HEK293 (cell line): ENCODE data around the gene ASTN2.

Experiments used
- CTCF ChIA-PET: fragments of 350-600 bp; formaldehyde crosslinking; extraction: SDS; loops from one replicate; lab custom pipeline; 2021; ENCODE audit warnings: antibody characterized with exemption; lab: Yijun Ruan, JAX
- POLR2A ChIA-PET: fragments of 300-600 bp; formaldehyde crosslinking; extraction: SDS; loops from one replicate; lab custom pipeline; 2020; ENCODE audit warnings: antibody characterized with exemption, inconsistent platforms; lab: Yijun Ruan, JAX
- H3K27ac ChIP-seq: fragments of 200-500 bp; sonication (Bioruptor generic); 2 replicates; pipeline ENCODE4 v1.5.1; 2014; ENCODE audit warnings: low read depth, low read length, control low read depth, inconsistent platforms; ENCODE audit errors: extremely low read depth
- H3K36me3 ChIP-seq, 2 experiments: fragments of 200-500 bp in 1 of 2; sonication (Bioruptor generic) in 1 of 2; 1 replicate in 1 of 2; 2 replicates in 1 of 2; pipeline ENCODE4 v1.5.1; 2014 to 2017; ENCODE audit warnings: inconsistent platforms in 2 of 2, low read length in 2 of 2; ENCODE audit not compliant: control insufficient read depth in 2 of 2, insufficient read depth in 1 of 2
- H3K4me1 ChIP-seq: fragments of 200-500 bp; sonication (Bioruptor generic); 2 replicates; pipeline ENCODE4 v1.5.1; 2014; ENCODE audit warnings: mild to moderate bottlenecking, low read length, inconsistent platforms; ENCODE audit not compliant: control insufficient read depth, insufficient read depth
- H3K4me3 ChIP-seq: 2 replicates; pipeline ENCODE4 v1.5.1; 2011; ENCODE audit warnings: low read depth, mild to moderate bottlenecking, control low read depth, low read length, moderate library complexity
- H3K9me3 ChIP-seq: fragments of 200-500 bp; sonication (Bioruptor generic); 2 replicates; pipeline ENCODE4 v1.5.1; 2014; ENCODE audit warnings: low read depth, low read length, inconsistent platforms; ENCODE audit not compliant: control insufficient read depth, insufficient read depth
- KLF7 ChIP-seq: fragments of 450-650 bp; formaldehyde crosslinking; IDR thresholded peaks from 2 replicates; pipeline ENCODE4 v1.5.1; 2016; ENCODE audit warnings: missing biosample characterization, missing genetic modification characterization, borderline replicate concordance
- OVOL3 ChIP-seq: fragments of 450-650 bp; formaldehyde crosslinking; IDR thresholded peaks from 2 replicates; pipeline ENCODE4 v1.5.1; 2016; ENCODE audit warnings: missing biosample characterization, missing genetic modification characterization
- RBAK ChIP-seq: fragments of 450-650 bp; formaldehyde crosslinking; IDR thresholded peaks from 2 replicates; pipeline ENCODE4 v1.5.1; 2016; ENCODE audit warnings: missing biosample characterization, missing genetic modification characterization
- ZBTB21 ChIP-seq: fragments of 450-650 bp; formaldehyde crosslinking; IDR thresholded peaks from 2 replicates; pipeline ENCODE4 v1.5.1; 2017; ENCODE audit warnings: missing biosample characterization, missing genetic modification characterization
- ZFHX2 ChIP-seq: fragments of 450-650 bp; formaldehyde crosslinking; conservative IDR thresholded peaks from 2 replicates; pipeline ENCODE4 v1.5.1; 2016; ENCODE audit warnings: missing biosample characterization, missing genetic modification characterization
- ZIC2 ChIP-seq: fragments of 450-650 bp; formaldehyde crosslinking; IDR thresholded peaks from 2 replicates; pipeline ENCODE4 v1.5.1; 2016; ENCODE audit warnings: missing biosample characterization, missing genetic modification characterization
- ZNF248 ChIP-seq: fragments of 450-650 bp; formaldehyde crosslinking; IDR thresholded peaks from 2 replicates; pipeline ENCODE4 v1.5.1; 2017; ENCODE audit warnings: missing biosample characterization, missing genetic modification characterization
- ZNF366 ChIP-seq: fragments of 450-650 bp; formaldehyde crosslinking; conservative IDR thresholded peaks from 2 replicates; pipeline ENCODE4 v1.5.1; 2016; ENCODE audit warnings: missing biosample characterization, missing genetic modification characterization
- ZNF394 ChIP-seq: fragments of 450-650 bp; formaldehyde crosslinking; IDR thresholded peaks from 2 replicates; pipeline ENCODE4 v1.5.1; 2016; ENCODE audit warnings: missing biosample characterization, missing genetic modification characterization, mild to moderate bottlenecking, moderate library complexity, borderline replicate concordance
- ZNF560 ChIP-seq: fragments of 450-650 bp; formaldehyde crosslinking; IDR thresholded peaks from 2 replicates; pipeline ENCODE4 v1.5.1; 2017; ENCODE audit warnings: missing biosample characterization, missing genetic modification characterization, borderline replicate concordance
- ZNF561 ChIP-seq: fragments of 450-650 bp; IDR thresholded peaks from 2 replicates; pipeline ENCODE4 v1.5.1; 2018; ENCODE audit warnings: missing biosample characterization, missing genetic modification characterization, borderline replicate concordance
- ZNF596 ChIP-seq: fragments of 450-650 bp; IDR thresholded peaks from 2 replicates; pipeline ENCODE4 v1.5.0; 2018; ENCODE audit warnings: missing biosample characterization, mild to moderate bottlenecking, missing genetic modification characterization, moderate library complexity
- ZNF664 ChIP-seq: fragments of 450-650 bp; formaldehyde crosslinking; IDR thresholded peaks from 2 replicates; pipeline ENCODE4 v1.5.1; 2016; ENCODE audit warnings: missing biosample characterization, missing genetic modification characterization
- ZNF677 ChIP-seq: fragments of 450-650 bp; IDR thresholded peaks from 2 replicates; pipeline ENCODE4 v1.5.0; 2018; ENCODE audit warnings: missing biosample characterization, mild to moderate bottlenecking, missing genetic modification characterization, moderate library complexity
- ZNF701 ChIP-seq: fragments of 450-650 bp; formaldehyde crosslinking; IDR thresholded peaks from 2 replicates; pipeline ENCODE4 v1.5.1; 2016; ENCODE audit warnings: missing biosample characterization, missing genetic modification characterization
- ZNF785 ChIP-seq: fragments of 450-650 bp; formaldehyde crosslinking; IDR thresholded peaks from 2 replicates; pipeline ENCODE4 v1.5.1; 2016; ENCODE audit warnings: missing biosample characterization, missing genetic modification characterization
- TF ChIP-seq, protein P1 (sequence below): fragments of 450-650 bp; formaldehyde crosslinking; IDR thresholded peaks from 2 replicates; pipeline ENCODE4 v1.5.1; 2016; ENCODE audit warnings: missing biosample characterization, missing genetic modification characterization
- TF ChIP-seq, protein P2 (sequence below): fragments of 450-650 bp; formaldehyde crosslinking; IDR thresholded peaks from 2 replicates; pipeline ENCODE4 v1.5.1; 2017; ENCODE audit warnings: missing biosample characterization, missing genetic modification characterization
- TF ChIP-seq, protein P3 (sequence below): fragments of 450-650 bp; formaldehyde crosslinking; IDR thresholded peaks from 2 replicates; pipeline ENCODE4 v1.5.0; 2017; ENCODE audit warnings: missing biosample characterization, missing genetic modification characterization, borderline replicate concordance
- TF ChIP-seq, protein P4 (sequence below): fragments of 450-650 bp; formaldehyde crosslinking; IDR thresholded peaks from 2 replicates; pipeline ENCODE4 v1.5.1; 2016; ENCODE audit warnings: missing biosample characterization, missing genetic modification characterization
- TF ChIP-seq, protein P5 (sequence below): fragments of 450-650 bp; formaldehyde crosslinking; IDR thresholded peaks from 2 replicates; pipeline ENCODE4 v1.5.1; 2017; ENCODE audit warnings: missing biosample characterization, mild to moderate bottlenecking, missing genetic modification characterization, moderate library complexity

The ASTN2 gene

DNA sequence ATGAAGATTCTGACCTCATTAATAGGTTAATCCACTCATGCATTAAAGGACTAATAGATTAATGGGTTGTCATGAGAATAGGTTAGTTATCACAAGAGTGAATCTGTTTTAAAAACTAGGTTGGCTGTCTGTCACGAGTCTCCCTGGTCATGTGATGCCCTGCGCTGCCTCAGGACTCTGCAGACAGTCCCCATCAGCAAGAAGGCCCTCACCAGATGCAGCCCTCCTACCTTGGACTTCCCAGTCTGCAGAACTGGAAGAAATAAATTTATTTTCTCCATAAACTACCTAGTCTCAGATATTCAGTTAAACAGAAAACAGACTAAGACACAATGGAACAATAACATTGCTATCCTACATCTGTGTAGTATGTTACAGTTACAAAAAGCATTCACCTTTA is 227.4 kb downstream of the ASTN2 start:
- TF ChIP-seq ZNF664 (tag by site-specific recombination) (no peak), ZNF785 (tag by site-specific recombination) (no peak), RBAK (tag by site-specific recombination) (no peak), ZBTB21 (tag by site-specific recombination) (no peak), ZNF248 (tag by site-specific recombination) (no peak), ZNF560 (tag by site-specific recombination) (no peak), ZIC2 (tag by site-specific recombination) (no peak), ZNF677 (tag by site-specific recombination) (no peak), OVOL3 (no peak), ZNF596 (tag by site-specific recombination) (no peak)
- TF ChIP-seq, protein P1, sequence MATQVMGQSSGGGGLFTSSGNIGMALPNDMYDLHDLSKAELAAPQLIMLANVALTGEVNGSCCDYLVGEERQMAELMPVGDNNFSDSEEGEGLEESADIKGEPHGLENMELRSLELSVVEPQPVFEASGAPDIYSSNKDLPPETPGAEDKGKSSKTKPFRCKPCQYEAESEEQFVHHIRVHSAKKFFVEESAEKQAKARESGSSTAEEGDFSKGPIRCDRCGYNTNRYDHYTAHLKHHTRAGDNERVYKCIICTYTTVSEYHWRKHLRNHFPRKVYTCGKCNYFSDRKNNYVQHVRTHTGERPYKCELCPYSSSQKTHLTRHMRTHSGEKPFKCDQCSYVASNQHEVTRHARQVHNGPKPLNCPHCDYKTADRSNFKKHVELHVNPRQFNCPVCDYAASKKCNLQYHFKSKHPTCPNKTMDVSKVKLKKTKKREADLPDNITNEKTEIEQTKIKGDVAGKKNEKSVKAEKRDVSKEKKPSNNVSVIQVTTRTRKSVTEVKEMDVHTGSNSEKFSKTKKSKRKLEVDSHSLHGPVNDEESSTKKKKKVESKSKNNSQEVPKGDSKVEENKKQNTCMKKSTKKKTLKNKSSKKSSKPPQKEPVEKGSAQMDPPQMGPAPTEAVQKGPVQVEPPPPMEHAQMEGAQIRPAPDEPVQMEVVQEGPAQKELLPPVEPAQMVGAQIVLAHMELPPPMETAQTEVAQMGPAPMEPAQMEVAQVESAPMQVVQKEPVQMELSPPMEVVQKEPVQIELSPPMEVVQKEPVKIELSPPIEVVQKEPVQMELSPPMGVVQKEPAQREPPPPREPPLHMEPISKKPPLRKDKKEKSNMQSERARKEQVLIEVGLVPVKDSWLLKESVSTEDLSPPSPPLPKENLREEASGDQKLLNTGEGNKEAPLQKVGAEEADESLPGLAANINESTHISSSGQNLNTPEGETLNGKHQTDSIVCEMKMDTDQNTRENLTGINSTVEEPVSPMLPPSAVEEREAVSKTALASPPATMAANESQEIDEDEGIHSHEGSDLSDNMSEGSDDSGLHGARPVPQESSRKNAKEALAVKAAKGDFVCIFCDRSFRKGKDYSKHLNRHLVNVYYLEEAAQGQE (tag by site-specific recombination): no peak
- TF ChIP-seq, all 188 proteins: peak for 0
- CTCF ChIA-PET: no interaction called here
- POLR2A ChIA-PET: no interaction called here
- Histone ChIP-seq H3K27ac (no peak overlapping the region), H3K36me3 (no peaks in the 10 kb centered on the region), H3K9me3 (no peaks in the 10 kb centered on the region), H3K4me1 (no peaks in the 10 kb centered on the region), H3K4me3 (no peak overlapping the region)

DNA sequence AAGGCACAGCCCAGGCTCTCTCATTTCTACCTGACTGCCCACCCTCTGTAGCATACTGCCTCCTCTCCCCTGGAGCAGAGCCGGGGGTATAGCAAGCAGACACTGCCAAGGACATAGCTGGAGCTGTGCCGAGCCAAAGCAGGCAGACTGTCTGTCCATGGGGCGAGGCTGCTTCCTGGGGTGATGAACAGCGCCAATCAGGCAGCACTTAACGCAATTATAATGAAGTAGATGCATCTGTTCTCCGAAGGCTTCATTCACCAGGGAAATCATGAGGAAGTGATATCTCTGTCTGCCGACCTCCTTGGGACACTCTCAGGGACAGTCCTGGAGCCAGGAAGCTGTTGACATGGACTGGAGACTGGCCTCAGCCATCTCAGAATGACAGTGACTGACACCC is 230.7 kb downstream of the ASTN2 start:
- Histone ChIP-seq H3K36me3 (no peaks in the 10 kb centered on the region), H3K27ac (no peak overlapping the region), H3K9me3 (no peaks in the 10 kb centered on the region), H3K4me1 (no peaks in the 10 kb centered on the region), H3K4me3 (no peak overlapping the region)
- POLR2A ChIA-PET: no interaction called here
- CTCF ChIA-PET: interaction anchor here (1.5 kb wide), 1 partner anchor 10 kb away, joined by 3 read pairs; no protein-coding TSS in a partner anchor
- TF ChIP-seq, protein P2, sequence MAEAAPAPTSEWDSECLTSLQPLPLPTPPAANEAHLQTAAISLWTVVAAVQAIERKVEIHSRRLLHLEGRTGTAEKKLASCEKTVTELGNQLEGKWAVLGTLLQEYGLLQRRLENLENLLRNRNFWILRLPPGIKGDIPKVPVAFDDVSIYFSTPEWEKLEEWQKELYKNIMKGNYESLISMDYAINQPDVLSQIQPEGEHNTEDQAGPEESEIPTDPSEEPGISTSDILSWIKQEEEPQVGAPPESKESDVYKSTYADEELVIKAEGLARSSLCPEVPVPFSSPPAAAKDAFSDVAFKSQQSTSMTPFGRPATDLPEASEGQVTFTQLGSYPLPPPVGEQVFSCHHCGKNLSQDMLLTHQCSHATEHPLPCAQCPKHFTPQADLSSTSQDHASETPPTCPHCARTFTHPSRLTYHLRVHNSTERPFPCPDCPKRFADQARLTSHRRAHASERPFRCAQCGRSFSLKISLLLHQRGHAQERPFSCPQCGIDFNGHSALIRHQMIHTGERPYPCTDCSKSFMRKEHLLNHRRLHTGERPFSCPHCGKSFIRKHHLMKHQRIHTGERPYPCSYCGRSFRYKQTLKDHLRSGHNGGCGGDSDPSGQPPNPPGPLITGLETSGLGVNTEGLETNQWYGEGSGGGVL (tag by site-specific recombination): no peak
- TF ChIP-seq, protein P1 (tag by site-specific recombination): no peak
- TF ChIP-seq ZFHX2 (tag by site-specific recombination): no peak
- no peak for TF ChIP-seq ZNF561 (tag by site-specific recombination)
- no peak for TF ChIP-seq KLF7 (tag by site-specific recombination)
- no peak for TF ChIP-seq ZNF394 (tag by site-specific recombination)
- TF ChIP-seq, protein P3, sequence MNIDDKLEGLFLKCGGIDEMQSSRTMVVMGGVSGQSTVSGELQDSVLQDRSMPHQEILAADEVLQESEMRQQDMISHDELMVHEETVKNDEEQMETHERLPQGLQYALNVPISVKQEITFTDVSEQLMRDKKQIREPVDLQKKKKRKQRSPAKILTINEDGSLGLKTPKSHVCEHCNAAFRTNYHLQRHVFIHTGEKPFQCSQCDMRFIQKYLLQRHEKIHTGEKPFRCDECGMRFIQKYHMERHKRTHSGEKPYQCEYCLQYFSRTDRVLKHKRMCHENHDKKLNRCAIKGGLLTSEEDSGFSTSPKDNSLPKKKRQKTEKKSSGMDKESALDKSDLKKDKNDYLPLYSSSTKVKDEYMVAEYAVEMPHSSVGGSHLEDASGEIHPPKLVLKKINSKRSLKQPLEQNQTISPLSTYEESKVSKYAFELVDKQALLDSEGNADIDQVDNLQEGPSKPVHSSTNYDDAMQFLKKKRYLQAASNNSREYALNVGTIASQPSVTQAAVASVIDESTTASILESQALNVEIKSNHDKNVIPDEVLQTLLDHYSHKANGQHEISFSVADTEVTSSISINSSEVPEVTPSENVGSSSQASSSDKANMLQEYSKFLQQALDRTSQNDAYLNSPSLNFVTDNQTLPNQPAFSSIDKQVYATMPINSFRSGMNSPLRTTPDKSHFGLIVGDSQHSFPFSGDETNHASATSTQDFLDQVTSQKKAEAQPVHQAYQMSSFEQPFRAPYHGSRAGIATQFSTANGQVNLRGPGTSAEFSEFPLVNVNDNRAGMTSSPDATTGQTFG (tag by site-specific recombination): no peak
- TF ChIP-seq, protein P4, sequence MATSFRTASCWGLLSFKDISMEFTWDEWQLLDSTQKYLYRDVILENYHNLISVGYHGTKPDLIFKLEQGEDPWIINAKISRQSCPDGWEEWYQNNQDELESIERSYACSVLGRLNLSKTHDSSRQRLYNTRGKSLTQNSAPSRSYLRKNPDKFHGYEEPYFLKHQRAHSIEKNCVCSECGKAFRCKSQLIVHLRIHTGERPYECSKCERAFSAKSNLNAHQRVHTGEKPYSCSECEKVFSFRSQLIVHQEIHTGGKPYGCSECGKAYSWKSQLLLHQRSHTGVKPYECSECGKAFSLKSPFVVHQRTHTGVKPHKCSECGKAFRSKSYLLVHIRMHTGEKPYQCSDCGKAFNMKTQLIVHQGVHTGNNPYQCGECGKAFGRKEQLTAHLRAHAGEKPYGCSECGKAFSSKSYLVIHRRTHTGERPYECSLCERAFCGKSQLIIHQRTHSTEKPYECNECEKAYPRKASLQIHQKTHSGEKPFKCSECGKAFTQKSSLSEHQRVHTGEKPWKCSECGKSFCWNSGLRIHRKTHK: no peak
- TF ChIP-seq, protein P5, sequence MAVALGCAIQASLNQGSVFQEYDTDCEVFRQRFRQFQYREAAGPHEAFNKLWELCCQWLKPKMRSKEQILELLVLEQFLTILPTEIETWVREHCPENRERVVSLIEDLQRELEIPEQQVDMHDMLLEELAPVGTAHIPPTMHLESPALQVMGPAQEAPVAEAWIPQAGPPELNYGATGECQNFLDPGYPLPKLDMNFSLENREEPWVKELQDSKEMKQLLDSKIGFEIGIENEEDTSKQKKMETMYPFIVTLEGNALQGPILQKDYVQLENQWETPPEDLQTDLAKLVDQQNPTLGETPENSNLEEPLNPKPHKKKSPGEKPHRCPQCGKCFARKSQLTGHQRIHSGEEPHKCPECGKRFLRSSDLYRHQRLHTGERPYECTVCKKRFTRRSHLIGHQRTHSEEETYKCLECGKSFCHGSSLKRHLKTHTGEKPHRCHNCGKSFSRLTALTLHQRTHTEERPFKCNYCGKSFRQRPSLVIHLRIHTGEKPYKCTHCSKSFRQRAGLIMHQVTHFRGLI (tag by site-specific recombination): no peak
- no peak for TF ChIP-seq ZNF366 (tag by site-specific recombination)
- TF ChIP-seq ZNF701 (tag by site-specific recombination): no peak
